ENCODE data around the gene APBA2.
A peak's percentile ranks its signal among the peaks of the same experiment; 100 is the strongest.

Gene APBA2

DNA sequence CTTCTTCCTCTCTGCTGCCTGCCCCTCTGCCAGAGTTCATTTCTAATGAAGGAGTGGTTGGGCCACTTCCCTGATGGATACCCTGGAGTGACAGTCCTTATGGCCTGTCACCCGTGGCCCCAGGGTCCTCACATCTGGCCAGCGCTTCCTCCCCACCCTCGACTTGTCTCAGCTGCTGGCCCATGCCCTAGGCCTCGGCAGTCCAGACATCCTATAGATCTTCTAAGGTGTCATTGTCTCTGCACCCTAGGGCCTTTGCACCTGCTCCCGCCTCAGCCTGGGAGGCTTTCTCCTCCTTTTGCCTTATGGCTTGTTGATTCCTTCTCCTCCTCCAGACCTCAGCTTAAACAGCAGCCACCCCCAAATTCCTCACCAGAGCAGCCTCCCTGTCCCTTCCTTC is 202.9 kb downstream of the APBA2 start:
- H3K4ac ChIP-seq (ENCODE audit: low read length), result no peak overlapping the region
- H3K36me3 ChIP-seq (replicated peaks in 1 of 2; ENCODE audit: control insufficient read depth in 2 of 2, insufficient read depth in 2 of 2, low read length in 2 of 2), result peaks cover 0 to 9% of the 10 kb centered on the region in 2 donors
- H2BK12ac ChIP-seq (ENCODE audit: low read length), result no peak overlapping the region
- peak overlapping the region; percentile 17 for H2AK5ac ChIP-seq (ENCODE audit: low read depth, low read length)
- no peak overlapping the region for H3K18ac ChIP-seq (ENCODE audit: low read length)
- no peak overlapping the region for H2BK5ac ChIP-seq (ENCODE audit: low read length)
- no peak overlapping the region for H2BK15ac ChIP-seq (ENCODE audit: low read length)
- no peak overlapping the region for H3K9ac ChIP-seq (ENCODE audit: low read depth, low read length, poor library complexity)
- H4K91ac ChIP-seq (ENCODE audit: low read depth, low read length, poor library complexity), result no peak overlapping the region
- H2BK120ac ChIP-seq (ENCODE audit: low read depth, low read length), result no peak overlapping the region
- H3K27ac ChIP-seq (replicated peaks; ENCODE audit: low read length), result no peak overlapping the region
- no peak overlapping the region for H2AFZ ChIP-seq (ENCODE audit: low read length)
- peaks cover 0 to 9% of the 10 kb centered on the region in 2 donors for H3K9me3 ChIP-seq (replicated peaks in 1 of 2; ENCODE audit: control insufficient read depth in 2 of 2, insufficient read depth in 1 of 2, low read depth in 1 of 2, low read length in 2 of 2)
- no peak overlapping the region for H3K14ac ChIP-seq (ENCODE audit: low read length)
- H3K4me2 ChIP-seq (ENCODE audit: insufficient read depth, low read length, poor library complexity, severe bottlenecking), result no peak overlapping the region
- peaks cover 2% of the 10 kb centered on the region in 2 donors for H3K4me1 ChIP-seq (ENCODE audit: control insufficient read depth in 2 of 2, insufficient read depth in 1 of 2, low read depth in 1 of 2, low read length in 2 of 2)
- H3K27me3 ChIP-seq (ENCODE audit: control insufficient read depth in 3 of 3, insufficient read depth in 3 of 3, low read depth in 1 of 3, low read length in 3 of 3), result no peaks in the 10 kb centered on the region
- H4K8ac ChIP-seq (ENCODE audit: low read depth, low read length), result no peak overlapping the region
- no peak for DNase-seq (ENCODE audit: low spot score)
- no peak overlapping the region for H3K23ac ChIP-seq (ENCODE audit: low read depth, low read length, poor library complexity)
- WGBS, 2 donors (ENCODE audit: extremely low coverage in 2 of 2, insufficient read length in 2 of 2, insufficient replicate concordance in 1 of 2), result no CpG with 5 or more reads among the region's 5 CpGs
- no peaks in the 10 kb centered on the region for H3K79me1 ChIP-seq (ENCODE audit: low read depth, low read length)
- H3K4me3 ChIP-seq (ENCODE audit: low read length in 2 of 2), result no peak overlapping the region

GRCh38 chr15:29089731-29090616 is 204.2 kb downstream of the APBA2 start:
- Histone ChIP-seq H4K91ac (ENCODE audit: low read depth, low read length, poor library complexity) (no peak overlapping the region), H3K18ac (ENCODE audit: low read length) (peak overlapping the region; percentile 65), H3K9ac (ENCODE audit: low read depth, low read length, poor library complexity) (no peak overlapping the region), H3K14ac (ENCODE audit: low read length) (peak overlapping the region; percentile 66), H2AK5ac (ENCODE audit: low read depth, low read length) (no peak overlapping the region), H3K4me3 (ENCODE audit: low read length in 2 of 2) (peak overlapping the region in 1 of 2 donors; percentile 15), H2AFZ (ENCODE audit: low read length) (no peak overlapping the region), H4K8ac (ENCODE audit: low read depth, low read length) (no peak overlapping the region), H3K4me1 (ENCODE audit: control insufficient read depth in 2 of 2, insufficient read depth in 1 of 2, low read depth in 1 of 2, low read length in 2 of 2) (peaks cover 2% of the 10 kb centered on the region in 2 donors), H3K4me2 (ENCODE audit: insufficient read depth, low read length, poor library complexity, severe bottlenecking) (no peak overlapping the region), H3K27ac (replicated peaks; ENCODE audit: low read length) (no peak overlapping the region), H2BK5ac (ENCODE audit: low read length) (no peak overlapping the region), H3K36me3 (replicated peaks in 1 of 2; ENCODE audit: control insufficient read depth in 2 of 2, insufficient read depth in 2 of 2, low read length in 2 of 2) (peaks cover 0 to 19% of the 10 kb centered on the region in 2 donors), H2BK12ac (ENCODE audit: low read length) (no peak overlapping the region), H3K9me3 (replicated peaks in 1 of 2; ENCODE audit: control insufficient read depth in 2 of 2, insufficient read depth in 1 of 2, low read depth in 1 of 2, low read length in 2 of 2) (no peaks in the 10 kb centered on the region), H3K79me1 (ENCODE audit: low read depth, low read length) (no peaks in the 10 kb centered on the region), H3K27me3 (ENCODE audit: control insufficient read depth in 3 of 3, insufficient read depth in 3 of 3, low read depth in 1 of 3, low read length in 3 of 3) (no peaks in the 10 kb centered on the region), H2BK15ac (ENCODE audit: low read length) (no peak overlapping the region), H2BK120ac (ENCODE audit: low read depth, low read length) (no peak overlapping the region), H3K4ac (ENCODE audit: low read length) (no peak overlapping the region), H3K23ac (ENCODE audit: low read depth, low read length, poor library complexity) (no peak overlapping the region)
- no peak for DNase-seq (ENCODE audit: low spot score)
- no CpG with 5 or more reads among the region's 16 CpGs for WGBS, 2 donors (ENCODE audit: extremely low coverage in 2 of 2, insufficient read length in 2 of 2, insufficient replicate concordance in 1 of 2)

GRCh38 chr15:29090617-29091466 is 205.1 kb downstream of the APBA2 start:
- H2BK15ac ChIP-seq (ENCODE audit: low read length), result no peak overlapping the region
- no peak overlapping the region for H2AFZ ChIP-seq (ENCODE audit: low read length)
- no peak overlapping the region for H3K4ac ChIP-seq (ENCODE audit: low read length)
- H3K79me1 ChIP-seq (ENCODE audit: low read depth, low read length), result no peaks in the 10 kb centered on the region
- no peaks in the 10 kb centered on the region for H3K9me3 ChIP-seq (replicated peaks in 1 of 2; ENCODE audit: control insufficient read depth in 2 of 2, insufficient read depth in 1 of 2, low read depth in 1 of 2, low read length in 2 of 2)
- H3K36me3 ChIP-seq (replicated peaks in 1 of 2; ENCODE audit: control insufficient read depth in 2 of 2, insufficient read depth in 2 of 2, low read length in 2 of 2), result peaks cover 0 to 25% of the 10 kb centered on the region in 2 donors
- no peak for DNase-seq (ENCODE audit: low spot score)
- H3K27ac ChIP-seq (replicated peaks; ENCODE audit: low read length), result no peak overlapping the region
- peaks cover 2% of the 10 kb centered on the region in 2 donors for H3K4me1 ChIP-seq (ENCODE audit: control insufficient read depth in 2 of 2, insufficient read depth in 1 of 2, low read depth in 1 of 2, low read length in 2 of 2)
- peak overlapping the region; percentile 49 for H2AK5ac ChIP-seq (ENCODE audit: low read depth, low read length)
- no peak overlapping the region for H2BK120ac ChIP-seq (ENCODE audit: low read depth, low read length)
- no peaks in the 10 kb centered on the region for H3K27me3 ChIP-seq (ENCODE audit: control insufficient read depth in 3 of 3, insufficient read depth in 3 of 3, low read depth in 1 of 3, low read length in 3 of 3)
- H3K14ac ChIP-seq (ENCODE audit: low read length), result no peak overlapping the region
- no peak overlapping the region for H3K4me3 ChIP-seq (ENCODE audit: low read length in 2 of 2)
- no peak overlapping the region for H4K91ac ChIP-seq (ENCODE audit: low read depth, low read length, poor library complexity)
- no peak overlapping the region for H3K18ac ChIP-seq (ENCODE audit: low read length)
- no peak overlapping the region for H4K8ac ChIP-seq (ENCODE audit: low read depth, low read length)
- no peak overlapping the region for H3K4me2 ChIP-seq (ENCODE audit: insufficient read depth, low read length, poor library complexity, severe bottlenecking)
- no peak overlapping the region for H2BK12ac ChIP-seq (ENCODE audit: low read length)
- WGBS, 2 donors (ENCODE audit: extremely low coverage in 2 of 2, insufficient read length in 2 of 2, insufficient replicate concordance in 1 of 2), result no CpG with 5 or more reads among the region's 15 CpGs
- no peak overlapping the region for H2BK5ac ChIP-seq (ENCODE audit: low read length)
- no peak overlapping the region for H3K23ac ChIP-seq (ENCODE audit: low read depth, low read length, poor library complexity)
- H3K9ac ChIP-seq (ENCODE audit: low read depth, low read length, poor library complexity), result no peak overlapping the region

DNA sequence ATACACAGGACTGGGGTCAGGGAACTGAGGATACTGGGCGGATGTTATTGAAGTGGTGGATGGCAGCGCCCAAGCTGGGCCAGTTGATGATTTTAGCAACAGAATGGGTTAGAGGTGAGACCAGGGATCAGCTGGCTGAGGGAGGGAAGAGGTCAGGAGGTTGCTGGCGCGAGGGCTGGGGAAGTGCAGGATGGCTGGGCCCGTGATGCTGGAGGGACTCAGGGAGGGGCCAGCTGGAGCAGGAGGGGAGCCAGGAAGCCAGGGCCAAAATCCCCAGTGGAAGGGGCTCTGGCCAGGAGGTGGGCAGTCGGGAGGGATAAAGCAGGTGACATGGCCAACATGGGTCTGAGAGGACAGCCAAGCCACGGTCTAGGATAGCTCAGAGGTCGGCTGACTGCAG is 205.9 kb downstream of the APBA2 start:
- no peak overlapping the region for H3K4me3 ChIP-seq (ENCODE audit: low read length in 2 of 2)
- no peak overlapping the region for H4K91ac ChIP-seq (ENCODE audit: low read depth, low read length, poor library complexity)
- no peak overlapping the region for H2BK120ac ChIP-seq (ENCODE audit: low read depth, low read length)
- no CpG with 5 or more reads among the region's 8 CpGs for WGBS, 2 donors (ENCODE audit: extremely low coverage in 2 of 2, insufficient read length in 2 of 2, insufficient replicate concordance in 1 of 2)
- no peak overlapping the region for H3K14ac ChIP-seq (ENCODE audit: low read length)
- H3K4me2 ChIP-seq (ENCODE audit: insufficient read depth, low read length, poor library complexity, severe bottlenecking), result no peak overlapping the region
- no peak overlapping the region for H3K27ac ChIP-seq (replicated peaks; ENCODE audit: low read length)
- H3K27me3 ChIP-seq (ENCODE audit: control insufficient read depth in 3 of 3, insufficient read depth in 3 of 3, low read depth in 1 of 3, low read length in 3 of 3), result no peaks in the 10 kb centered on the region
- no peak overlapping the region for H4K8ac ChIP-seq (ENCODE audit: low read depth, low read length)
- H3K4me1 ChIP-seq (ENCODE audit: control insufficient read depth in 2 of 2, insufficient read depth in 1 of 2, low read depth in 1 of 2, low read length in 2 of 2), result peaks cover 0 to 2% of the 10 kb centered on the region in 2 donors
- H2BK5ac ChIP-seq (ENCODE audit: low read length), result no peak overlapping the region
- H3K79me1 ChIP-seq (ENCODE audit: low read depth, low read length), result no peaks in the 10 kb centered on the region
- no peak overlapping the region for H3K4ac ChIP-seq (ENCODE audit: low read length)
- no peak overlapping the region for H2AK5ac ChIP-seq (ENCODE audit: low read depth, low read length)
- H2BK15ac ChIP-seq (ENCODE audit: low read length), result no peak overlapping the region
- no peak overlapping the region for H3K23ac ChIP-seq (ENCODE audit: low read depth, low read length, poor library complexity)
- DNase-seq (ENCODE audit: low spot score), result no peak
- H2AFZ ChIP-seq (ENCODE audit: low read length), result no peak overlapping the region
- H3K18ac ChIP-seq (ENCODE audit: low read length), result peak overlapping the region; percentile 36
- no peak overlapping the region for H2BK12ac ChIP-seq (ENCODE audit: low read length)
- peaks cover 0 to 32% of the 10 kb centered on the region in 2 donors for H3K36me3 ChIP-seq (replicated peaks in 1 of 2; ENCODE audit: control insufficient read depth in 2 of 2, insufficient read depth in 2 of 2, low read length in 2 of 2)
- no peak overlapping the region for H3K9ac ChIP-seq (ENCODE audit: low read depth, low read length, poor library complexity)
- no peaks in the 10 kb centered on the region for H3K9me3 ChIP-seq (replicated peaks in 1 of 2; ENCODE audit: control insufficient read depth in 2 of 2, insufficient read depth in 1 of 2, low read depth in 1 of 2, low read length in 2 of 2)
